ENCODE measurements around the gene CDCP1. TPM values are rescaled to one million over a fixed set of nuclear protein-coding genes. Genes with fewer than 3 reads are reported as not detected.

CDCP1 gene
- total RNA-seq, 8 experiments from 2014 or later: under 0.01 to 0.51 (median 0.23) TPM

DNA sequence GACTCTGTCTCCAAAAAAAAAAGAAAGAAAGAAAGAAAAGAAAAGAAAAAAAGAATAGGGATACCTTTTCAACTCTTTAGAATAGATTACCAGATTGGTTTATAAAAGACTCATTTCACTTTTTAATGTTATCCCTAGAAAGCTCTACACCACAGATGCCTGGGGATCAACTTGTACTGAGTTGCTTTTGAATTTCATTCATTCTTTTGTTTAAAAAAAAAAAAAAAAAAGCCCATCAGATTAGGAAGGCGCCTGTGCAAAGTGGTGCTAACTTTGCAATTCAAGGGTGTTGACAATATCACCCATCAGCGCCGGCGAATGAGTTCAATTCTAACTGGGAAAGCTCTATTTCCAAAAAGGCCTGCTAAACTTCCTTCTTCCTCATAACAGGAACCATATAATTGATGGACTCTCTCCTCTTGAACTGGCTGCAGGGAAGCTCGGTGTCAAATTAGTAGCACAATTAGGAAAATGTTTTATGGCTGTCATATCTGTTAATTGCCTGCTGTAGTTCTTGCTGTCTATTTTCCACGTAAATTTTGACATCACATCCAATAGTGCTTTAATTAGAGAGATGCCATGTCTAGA, 48.8 kb downstream of the CDCP1 start:
- no peak for ATAC-seq (replicated peaks in 6 of 8)
- in situ Hi-C loops (cut with MboI; ENCODE audit: low pct_unique_long_range_greater_than_20kb in 2 of 9, low sequenced_read_pairs in 9 of 9, unreplicated experiment in 9 of 9): no loop called here
- Histone ChIP-seq H3K4me3 (no peak overlapping the region), H3K4me1 (replicated peaks in 1 of 2) (no peaks in the 10 kb centered on the region), H3K27ac (no peak overlapping the region)
- WGBS, 10 experiments: 29 to 67% (median 58%) methylated on average over 2 to 6 of the region's 6 CpGs

DNA sequence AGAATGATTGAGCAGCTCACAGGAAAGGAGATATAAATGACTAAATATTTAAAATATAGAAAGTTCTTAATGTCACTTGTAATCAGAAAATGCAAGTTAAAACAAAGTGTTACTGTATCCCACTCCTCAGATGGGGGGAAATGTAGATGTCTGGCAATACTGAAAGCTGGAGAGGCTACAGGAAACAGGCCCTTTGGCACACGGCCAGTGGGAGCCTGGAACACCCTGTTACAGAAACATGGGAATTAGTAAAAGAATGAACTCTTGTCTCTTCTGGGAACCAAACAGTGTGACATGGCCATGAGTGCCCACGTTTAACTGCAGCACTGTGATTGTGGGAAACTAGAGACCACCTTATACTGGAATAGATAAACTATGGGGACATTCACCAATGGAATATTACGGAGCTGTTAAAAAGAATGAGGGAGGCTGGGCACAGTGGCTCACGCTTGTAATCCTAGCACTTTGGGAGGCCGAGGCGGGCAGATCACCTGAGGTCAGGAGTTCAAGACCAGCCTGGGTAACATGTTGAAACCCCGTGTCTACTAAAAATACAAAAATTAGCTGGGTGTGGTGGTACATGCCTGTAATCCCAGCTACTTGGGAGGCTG, 50.2 kb downstream of the CDCP1 start:
- WGBS, 10 experiments: 70 to 100% (median 87%) methylated on average over 2 to 6 of the region's 7 CpGs; no CpG with 5 or more reads in 1 of the 10 experiments
- H3K27ac ChIP-seq: no peak overlapping the region
- no peak for ATAC-seq (replicated peaks in 6 of 8)
- no peaks in the 10 kb centered on the region for H3K4me1 ChIP-seq (replicated peaks in 1 of 2)
- in situ Hi-C loops (cut with MboI; ENCODE audit: low pct_unique_long_range_greater_than_20kb in 2 of 9, low sequenced_read_pairs in 9 of 9, unreplicated experiment in 9 of 9): no loop called here
- H3K4me3 ChIP-seq: no peak overlapping the region

DNA sequence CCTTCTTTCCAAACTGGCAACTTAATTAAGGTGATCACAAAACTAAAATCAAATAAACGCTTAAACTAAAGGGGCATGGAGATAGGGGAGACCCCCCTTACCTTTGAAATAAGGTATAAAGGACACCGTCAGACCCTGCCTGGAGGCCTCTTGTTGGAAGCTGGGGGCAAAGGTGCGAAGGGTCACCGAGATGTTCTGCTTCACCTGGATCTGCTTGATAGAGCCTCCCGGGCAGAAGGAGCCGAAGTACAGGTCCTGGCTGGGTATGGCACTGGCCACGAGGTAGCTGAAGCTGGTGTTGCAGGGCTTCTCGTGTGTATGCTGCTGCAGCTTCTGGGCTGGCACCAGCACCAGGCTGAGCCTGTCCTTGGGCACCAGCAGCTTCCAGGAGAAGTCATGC, 53.0 kb downstream of the CDCP1 start:
- 60 to 100% (median 90%) methylated on average over 1 to 7 of the region's 8 CpGs; no CpG with 5 or more reads in 4 of the 10 experiments for WGBS, 10 experiments
- no peak for ATAC-seq (replicated peaks in 6 of 8)

DNA sequence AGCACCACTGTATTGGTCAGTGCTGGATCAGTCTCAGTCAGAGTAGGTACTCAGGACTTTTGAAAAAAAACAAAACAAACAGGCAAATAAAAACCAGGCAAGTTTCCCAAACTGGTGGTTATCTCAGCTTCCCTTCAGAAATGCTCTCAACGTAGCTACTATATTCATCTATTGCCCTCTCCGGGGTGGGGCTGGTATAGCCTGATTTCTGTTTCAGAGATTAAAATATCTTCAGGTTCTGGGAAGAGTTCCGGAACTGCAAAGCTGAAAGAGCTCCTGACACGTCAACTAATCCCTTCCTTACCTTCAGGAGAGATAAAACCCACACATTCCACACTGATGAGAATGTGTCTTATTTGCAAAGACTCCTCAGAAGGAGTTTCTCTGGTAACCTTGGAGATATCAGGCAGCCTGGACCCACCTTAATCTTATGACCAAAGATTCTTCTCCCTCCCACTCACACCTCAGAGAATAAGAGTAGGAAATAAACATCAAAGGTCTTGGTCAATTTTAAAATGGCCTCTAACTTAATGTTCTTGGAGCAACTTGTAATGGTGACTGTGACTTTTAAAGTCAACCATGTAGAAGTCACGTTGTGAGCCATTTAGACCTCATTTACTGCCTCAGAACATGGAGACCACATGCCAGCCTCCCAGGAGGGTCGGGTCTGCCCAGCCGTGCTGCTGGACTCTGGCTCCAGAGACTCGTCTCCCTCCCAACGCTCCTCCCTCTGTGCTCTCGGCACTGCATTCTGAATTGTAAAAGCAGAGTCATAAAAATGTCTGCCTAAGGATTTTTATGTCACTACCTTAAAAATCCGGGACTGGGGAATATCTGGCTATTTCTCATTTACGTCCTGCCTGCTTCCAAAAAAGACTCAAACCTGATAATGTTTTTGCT, 53.8 kb downstream of the CDCP1 start:
- 10 to 100% (median 40%) methylated on average over 2 to 11 of the region's 12 CpGs for WGBS, 10 experiments
- ATAC-seq (replicated peaks in 6 of 8): peak in 7 of 8 experiments; percentile 25 to 93 (median 63)
- Histone ChIP-seq H3K4me1 (replicated peaks in 1 of 2) (no peaks in the 10 kb centered on the region), H3K27ac (no peak overlapping the region), H3K4me3 (no peak overlapping the region)
- in situ Hi-C loops (cut with MboI; ENCODE audit: low pct_unique_long_range_greater_than_20kb in 2 of 9, low sequenced_read_pairs in 9 of 9, unreplicated experiment in 9 of 9): no loop called here

More for the DNA sequence above, 53.0 kb downstream of the CDCP1 start:
- no peaks in the 10 kb centered on the region for H3K4me1 ChIP-seq (replicated peaks in 1 of 2)
- H3K4me3 ChIP-seq: no peak overlapping the region
- H3K27ac ChIP-seq: no peak overlapping the region
- in situ Hi-C loops (cut with MboI; ENCODE audit: low pct_unique_long_range_greater_than_20kb in 2 of 9, low sequenced_read_pairs in 9 of 9, unreplicated experiment in 9 of 9): no loop called here

GRCh38 chr3:45090855-45091254, 55.3 kb downstream of the CDCP1 start:
- H3K4me3 ChIP-seq: no peak overlapping the region
- in situ Hi-C loops (cut with MboI; ENCODE audit: low pct_unique_long_range_greater_than_20kb in 2 of 9, low sequenced_read_pairs in 9 of 9, unreplicated experiment in 9 of 9): no loop called here
- WGBS, 10 experiments: 70 to 100% (median 84%) methylated on average over 1 to 4 of the region's 4 CpGs; no CpG with 5 or more reads in 3 of the 10 experiments
- ATAC-seq (replicated peaks in 6 of 8): no peak
- H3K4me1 ChIP-seq (replicated peaks in 1 of 2): no peaks in the 10 kb centered on the region
- no peak overlapping the region for H3K27ac ChIP-seq

DNA sequence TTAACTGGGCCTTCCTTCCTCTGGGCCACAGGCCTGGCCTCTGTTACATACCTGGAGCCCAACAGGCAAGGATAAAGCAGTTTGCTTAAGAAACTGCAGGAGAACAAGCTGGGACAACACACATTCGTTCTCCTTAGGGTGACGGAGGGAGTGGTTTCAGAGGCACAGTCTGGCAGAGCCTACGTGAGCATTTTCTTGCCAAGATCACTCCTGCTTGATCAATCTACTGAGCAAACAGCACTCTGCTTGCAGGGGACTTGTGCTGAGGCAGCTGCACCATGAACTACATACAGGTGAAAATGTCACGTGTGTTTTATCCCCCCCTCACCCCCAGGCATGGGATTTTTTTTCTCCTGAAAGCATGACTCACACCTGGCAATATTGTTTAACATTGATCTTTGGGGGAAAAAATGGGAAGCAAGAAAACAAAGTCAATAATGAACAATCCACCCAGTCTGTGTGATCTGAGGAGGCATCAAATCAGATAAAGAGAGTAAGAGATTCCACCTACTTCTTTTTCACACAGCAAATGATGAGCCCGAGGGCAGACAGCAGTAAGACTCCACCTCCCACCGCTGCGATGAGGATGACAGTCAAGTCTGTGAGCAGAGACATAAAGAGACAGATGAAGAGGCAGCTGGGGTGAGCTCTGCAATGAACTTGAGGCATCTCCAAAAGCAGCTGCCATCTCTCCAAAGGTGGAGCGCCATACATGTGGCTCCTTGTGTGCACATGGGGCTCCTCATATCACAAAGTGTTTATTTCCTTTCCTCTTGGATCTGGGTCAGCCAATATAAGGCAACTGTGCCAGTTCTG, 57.4 kb downstream of the CDCP1 start:
- no peak overlapping the region for H3K4me3 ChIP-seq
- 36 to 100% (median 87%) methylated on average over 1 to 8 of the region's 8 CpGs; no CpG with 5 or more reads in 2 of the 10 experiments for WGBS, 10 experiments
- in situ Hi-C loops (cut with MboI; ENCODE audit: low pct_unique_long_range_greater_than_20kb in 2 of 9, low sequenced_read_pairs in 9 of 9, unreplicated experiment in 9 of 9): no loop called here
- ATAC-seq (replicated peaks in 6 of 8): peak in 1 of 8 experiments; percentile 40
- H3K27ac ChIP-seq: no peak overlapping the region
- no peaks in the 10 kb centered on the region for H3K4me1 ChIP-seq (replicated peaks in 1 of 2)

GRCh38 chr3:45087155-45087554, 59.0 kb downstream of the CDCP1 start:
- no peak for ATAC-seq (replicated peaks in 6 of 8)
- in situ Hi-C loops (cut with MboI; ENCODE audit: low pct_unique_long_range_greater_than_20kb in 2 of 9, low sequenced_read_pairs in 9 of 9, unreplicated experiment in 9 of 9): no loop called here
- Histone ChIP-seq H3K27ac (no peak overlapping the region), H3K4me1 (replicated peaks in 1 of 2) (no peaks in the 10 kb centered on the region), H3K4me3 (no peak overlapping the region)
- WGBS, 10 experiments: 80 to 100% (median 94%) methylated on average over 1 to 6 of the region's 7 CpGs; no CpG with 5 or more reads in 3 of the 10 experiments

GRCh38 chr3:45084820-45085816, 61.1 kb downstream of the CDCP1 start:
- Histone ChIP-seq H3K4me1 (replicated peaks in 1 of 2) (no peaks in the 10 kb centered on the region), H3K4me3 (no peak overlapping the region), H3K27ac (no peak overlapping the region)
- in situ Hi-C loops (cut with MboI; ENCODE audit: low pct_unique_long_range_greater_than_20kb in 2 of 9, low sequenced_read_pairs in 9 of 9, unreplicated experiment in 9 of 9): no loop called here
- 35 to 100% (median 82%) methylated on average over 1 to 8 of the region's 13 CpGs for WGBS, 10 experiments
- ATAC-seq (replicated peaks in 6 of 8): peak in 3 of 8 experiments; percentile 70 to 100 (median 93)

DNA sequence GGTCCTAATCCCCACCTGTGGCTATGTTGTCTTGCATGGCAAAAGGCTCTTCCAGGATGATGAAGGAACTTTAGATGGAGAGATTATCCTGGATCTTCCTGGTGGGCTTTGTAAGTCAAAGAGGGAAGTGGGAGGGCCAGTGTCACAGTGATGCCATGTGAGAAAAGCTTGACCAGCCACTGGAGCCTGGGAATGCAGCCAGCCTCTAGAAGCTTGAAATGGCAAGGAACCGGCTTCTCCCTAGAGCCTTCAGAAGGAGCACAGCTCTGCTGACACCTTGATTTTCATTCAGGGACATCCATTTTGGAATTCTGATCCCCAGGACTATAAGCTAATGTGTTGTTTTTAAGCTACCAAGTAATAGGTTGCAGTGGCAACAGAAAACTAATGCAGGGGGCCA, 61.8 kb downstream of the CDCP1 start:
- 60 to 100% (median 86%) methylated on average over 1 of the region's 1 CpG; no CpG with 5 or more reads in 5 of the 10 experiments for WGBS, 10 experiments
- no peak for ATAC-seq (replicated peaks in 6 of 8)
- H3K4me3 ChIP-seq: no peak overlapping the region
- H3K4me1 ChIP-seq (replicated peaks in 1 of 2): no peaks in the 10 kb centered on the region
- in situ Hi-C loops (cut with MboI; ENCODE audit: low pct_unique_long_range_greater_than_20kb in 2 of 9, low sequenced_read_pairs in 9 of 9, unreplicated experiment in 9 of 9): no loop called here
- H3K27ac ChIP-seq: no peak overlapping the region

GRCh38 chr3:45083023-45083422, 63.2 kb downstream of the CDCP1 start:
- 40 to 100% (median 77%) methylated on average over 1 to 5 of the region's 6 CpGs; no CpG with 5 or more reads in 2 of the 10 experiments for WGBS, 10 experiments
- H3K27ac ChIP-seq: no peak overlapping the region
- no peak for ATAC-seq (replicated peaks in 6 of 8)
- in situ Hi-C loops (cut with MboI; ENCODE audit: low pct_unique_long_range_greater_than_20kb in 2 of 9, low sequenced_read_pairs in 9 of 9, unreplicated experiment in 9 of 9): no loop called here
- H3K4me1 ChIP-seq (replicated peaks in 1 of 2): no peaks in the 10 kb centered on the region
- no peak overlapping the region for H3K4me3 ChIP-seq

DNA sequence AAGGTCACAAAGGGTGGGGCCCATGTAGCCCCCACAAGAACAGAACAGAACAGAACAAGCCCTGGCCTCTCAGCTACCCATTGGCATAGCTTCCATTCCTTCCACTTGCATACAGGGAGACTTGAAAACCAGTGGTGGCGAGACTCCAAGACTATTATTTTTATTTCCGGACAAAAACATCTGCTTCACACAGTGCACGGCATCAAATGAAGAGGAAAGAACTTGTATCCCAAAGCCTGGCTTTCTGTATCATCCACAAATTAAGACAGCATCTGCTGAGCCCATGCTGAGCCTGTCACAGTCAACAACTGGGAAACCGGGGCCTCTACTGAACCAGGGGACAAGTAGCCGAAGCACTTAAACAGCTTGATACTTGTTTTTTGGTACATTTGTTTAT, 64.0 kb downstream of the CDCP1 start:
- H3K4me1 ChIP-seq (replicated peaks in 1 of 2): no peaks in the 10 kb centered on the region
- in situ Hi-C loops (cut with MboI; ENCODE audit: low pct_unique_long_range_greater_than_20kb in 2 of 9, low sequenced_read_pairs in 9 of 9, unreplicated experiment in 9 of 9): no loop called here
- 42 to 100% (median 84%) methylated on average over 1 to 5 of the region's 5 CpGs; no CpG with 5 or more reads in 2 of the 10 experiments for WGBS, 10 experiments
- no peak for ATAC-seq (replicated peaks in 6 of 8)
- H3K4me3 ChIP-seq: no peak overlapping the region
- no peak overlapping the region for H3K27ac ChIP-seq
